Measurements from ENCODE around the gene OR2AT4. TPM values are rescaled to one million over a fixed set of nuclear protein-coding genes. Genes with fewer than 3 reads are reported as not detected.

The OR2AT4 gene
- total and polyA plus RNA-seq, 2 donors = under 0.01 TPM; not detected in 1

GRCh38 chr11:75135651-75136050 lies 39.0 kb upstream of the OR2AT4 start:
- Histone ChIP-seq H3K9me3 (ENCODE audit: control insufficient read depth in 2 of 2, insufficient read depth in 1 of 2, low read length in 1 of 2) (no peaks in the 10 kb centered on the region), H3K27ac (ENCODE audit: low read depth in 1 of 2, low read length in 1 of 2) (no peak overlapping the region), H3K27me3 (ENCODE audit: control insufficient read depth in 2 of 2, insufficient read depth in 1 of 2, low read length in 1 of 2) (peaks cover 0 to 2% of the 10 kb centered on the region in 2 donors), H3K4me3 (ENCODE audit: low read length in 2 of 2) (no peak overlapping the region), H3K4me1 (ENCODE audit: control insufficient read depth in 2 of 2, insufficient read depth in 2 of 2, low read length in 2 of 2) (no peaks in the 10 kb centered on the region), H3K36me3 (ENCODE audit: control insufficient read depth in 2 of 2, insufficient read depth in 2 of 2, low read length in 1 of 2) (no peaks in the 10 kb centered on the region)
- WGBS = 90% methylated on average over 1 of the region's 1 CpG
- DNase-seq (ENCODE audit: low read depth in 6 of 9, low spot score in 9 of 9) = no peak

GRCh38 chr11:75135021-75135650 lies 38.5 kb upstream of the OR2AT4 start:
- 95% methylated on average over 5 of the region's 5 CpGs for WGBS
- H3K4me1 ChIP-seq (ENCODE audit: control insufficient read depth in 2 of 2, insufficient read depth in 2 of 2, low read length in 2 of 2) = no peaks in the 10 kb centered on the region
- H3K27me3 ChIP-seq (ENCODE audit: control insufficient read depth in 2 of 2, insufficient read depth in 1 of 2, low read length in 1 of 2) = peaks cover 0 to 2% of the 10 kb centered on the region in 2 donors
- no peak overlapping the region for H3K4me3 ChIP-seq (ENCODE audit: low read length in 2 of 2)
- H3K27ac ChIP-seq (ENCODE audit: low read depth in 1 of 2, low read length in 1 of 2) = no peak overlapping the region
- no peaks in the 10 kb centered on the region for H3K36me3 ChIP-seq (ENCODE audit: control insufficient read depth in 2 of 2, insufficient read depth in 2 of 2, low read length in 1 of 2)
- no peak for DNase-seq (ENCODE audit: low read depth in 6 of 9, low spot score in 9 of 9)
- H3K9me3 ChIP-seq (ENCODE audit: control insufficient read depth in 2 of 2, insufficient read depth in 1 of 2, low read length in 1 of 2) = no peaks in the 10 kb centered on the region

GRCh38 chr11:75133976-75134375 lies 37.3 kb upstream of the OR2AT4 start:
- 64% methylated on average over 6 of the region's 6 CpGs for WGBS
- Histone ChIP-seq H3K36me3 (ENCODE audit: control insufficient read depth in 2 of 2, insufficient read depth in 2 of 2, low read length in 1 of 2) (no peaks in the 10 kb centered on the region), H3K27me3 (ENCODE audit: control insufficient read depth in 2 of 2, insufficient read depth in 1 of 2, low read length in 1 of 2) (peaks cover 0 to 2% of the 10 kb centered on the region in 2 donors), H3K9me3 (ENCODE audit: control insufficient read depth in 2 of 2, insufficient read depth in 1 of 2, low read length in 1 of 2) (no peaks in the 10 kb centered on the region), H3K27ac (ENCODE audit: low read depth in 1 of 2, low read length in 1 of 2) (no peak overlapping the region), H3K4me3 (ENCODE audit: low read length in 2 of 2) (no peak overlapping the region), H3K4me1 (ENCODE audit: control insufficient read depth in 2 of 2, insufficient read depth in 2 of 2, low read length in 2 of 2) (no peaks in the 10 kb centered on the region)
- DNase-seq (ENCODE audit: low read depth in 6 of 9, low spot score in 9 of 9) = no peak

GRCh38 chr11:75132080-75132479 lies 35.4 kb upstream of the OR2AT4 start:
- DNase-seq (ENCODE audit: low read depth in 6 of 9, low spot score in 9 of 9) = no peak
- Histone ChIP-seq H3K27me3 (ENCODE audit: control insufficient read depth in 2 of 2, insufficient read depth in 1 of 2, low read length in 1 of 2) (peaks cover 0 to 2% of the 10 kb centered on the region in 2 donors), H3K9me3 (ENCODE audit: control insufficient read depth in 2 of 2, insufficient read depth in 1 of 2, low read length in 1 of 2) (no peaks in the 10 kb centered on the region), H3K4me1 (ENCODE audit: control insufficient read depth in 2 of 2, insufficient read depth in 2 of 2, low read length in 2 of 2) (no peaks in the 10 kb centered on the region), H3K27ac (ENCODE audit: low read depth in 1 of 2, low read length in 1 of 2) (no peak overlapping the region), H3K4me3 (ENCODE audit: low read length in 2 of 2) (no peak overlapping the region), H3K36me3 (ENCODE audit: control insufficient read depth in 2 of 2, insufficient read depth in 2 of 2, low read length in 1 of 2) (no peaks in the 10 kb centered on the region)
- 92% methylated on average over 3 of the region's 3 CpGs for whole genome bisulfite sequencing

- DNase-seq (ENCODE audit: low read depth in 6 of 9, low spot score in 9 of 9) = no peak
- Histone ChIP-seq H3K4me3 (ENCODE audit: low read length in 2 of 2) (no peak overlapping the region), H3K27ac (ENCODE audit: low read depth in 1 of 2, low read length in 1 of 2) (no peak overlapping the region), H3K36me3 (ENCODE audit: control insufficient read depth in 2 of 2, insufficient read depth in 2 of 2, low read length in 1 of 2) (no peaks in the 10 kb centered on the region), H3K9me3 (ENCODE audit: control insufficient read depth in 2 of 2, insufficient read depth in 1 of 2, low read length in 1 of 2) (no peaks in the 10 kb centered on the region), H3K27me3 (ENCODE audit: control insufficient read depth in 2 of 2, insufficient read depth in 1 of 2, low read length in 1 of 2) (no peaks in the 10 kb centered on the region), H3K4me1 (ENCODE audit: control insufficient read depth in 2 of 2, insufficient read depth in 2 of 2, low read length in 2 of 2) (no peaks in the 10 kb centered on the region)
- WGBS = 89% methylated on average over 2 of the region's 2 CpGs
Measured at GRCh38 chr11:75126564-75126963, 29.9 kb upstream of the OR2AT4 start.

GRCh38 chr11:75118577-75118976 lies 21.9 kb upstream of the OR2AT4 start:
- H3K27me3 ChIP-seq (ENCODE audit: control insufficient read depth in 2 of 2, insufficient read depth in 1 of 2, low read length in 1 of 2) = no peaks in the 10 kb centered on the region
- no peaks in the 10 kb centered on the region for H3K9me3 ChIP-seq (ENCODE audit: control insufficient read depth in 2 of 2, insufficient read depth in 1 of 2, low read length in 1 of 2)
- no peak overlapping the region for H3K4me3 ChIP-seq (ENCODE audit: low read length in 2 of 2)
- H3K36me3 ChIP-seq (ENCODE audit: control insufficient read depth in 2 of 2, insufficient read depth in 2 of 2, low read length in 1 of 2) = no peaks in the 10 kb centered on the region
- 89% methylated on average over 1 of the region's 1 CpG for WGBS
- no peak overlapping the region for H3K27ac ChIP-seq (ENCODE audit: low read depth in 1 of 2, low read length in 1 of 2)
- H3K4me1 ChIP-seq (ENCODE audit: control insufficient read depth in 2 of 2, insufficient read depth in 2 of 2, low read length in 2 of 2) = no peaks in the 10 kb centered on the region
- DNase-seq (ENCODE audit: low read depth in 6 of 9, low spot score in 9 of 9) = no peak

GRCh38 chr11:75114465-75114864 lies 17.8 kb upstream of the OR2AT4 start:
- Histone ChIP-seq H3K36me3 (ENCODE audit: control insufficient read depth in 2 of 2, insufficient read depth in 2 of 2, low read length in 1 of 2) (no peaks in the 10 kb centered on the region), H3K4me1 (ENCODE audit: control insufficient read depth in 2 of 2, insufficient read depth in 2 of 2, low read length in 2 of 2) (no peaks in the 10 kb centered on the region), H3K27ac (ENCODE audit: low read depth in 1 of 2, low read length in 1 of 2) (no peak overlapping the region), H3K9me3 (ENCODE audit: control insufficient read depth in 2 of 2, insufficient read depth in 1 of 2, low read length in 1 of 2) (no peaks in the 10 kb centered on the region), H3K4me3 (ENCODE audit: low read length in 2 of 2) (no peak overlapping the region), H3K27me3 (ENCODE audit: control insufficient read depth in 2 of 2, insufficient read depth in 1 of 2, low read length in 1 of 2) (no peaks in the 10 kb centered on the region)
- 98% methylated on average over 2 of the region's 2 CpGs for WGBS
- no peak for DNase-seq (ENCODE audit: low read depth in 6 of 9, low spot score in 9 of 9)

GRCh38 chr11:75113030-75113429 lies 16.4 kb upstream of the OR2AT4 start:
- Histone ChIP-seq H3K9me3 (ENCODE audit: control insufficient read depth in 2 of 2, insufficient read depth in 1 of 2, low read length in 1 of 2) (no peaks in the 10 kb centered on the region), H3K4me3 (ENCODE audit: low read length in 2 of 2) (no peak overlapping the region), H3K27ac (ENCODE audit: low read depth in 1 of 2, low read length in 1 of 2) (no peak overlapping the region), H3K4me1 (ENCODE audit: control insufficient read depth in 2 of 2, insufficient read depth in 2 of 2, low read length in 2 of 2) (no peaks in the 10 kb centered on the region), H3K27me3 (ENCODE audit: control insufficient read depth in 2 of 2, insufficient read depth in 1 of 2, low read length in 1 of 2) (no peaks in the 10 kb centered on the region), H3K36me3 (ENCODE audit: control insufficient read depth in 2 of 2, insufficient read depth in 2 of 2, low read length in 1 of 2) (no peaks in the 10 kb centered on the region)
- 47% methylated on average over 1 of the region's 1 CpG for WGBS
- no peak for DNase-seq (ENCODE audit: low read depth in 6 of 9, low spot score in 9 of 9)

- WGBS = 94% methylated on average over 2 of the region's 2 CpGs
- no peaks in the 10 kb centered on the region for H3K4me1 ChIP-seq (ENCODE audit: control insufficient read depth in 2 of 2, insufficient read depth in 2 of 2, low read length in 2 of 2)
- no peaks in the 10 kb centered on the region for H3K36me3 ChIP-seq (ENCODE audit: control insufficient read depth in 2 of 2, insufficient read depth in 2 of 2, low read length in 1 of 2)
- H3K27me3 ChIP-seq (ENCODE audit: control insufficient read depth in 2 of 2, insufficient read depth in 1 of 2, low read length in 1 of 2) = no peaks in the 10 kb centered on the region
- DNase-seq (ENCODE audit: low read depth in 6 of 9, low spot score in 9 of 9) = no peak
- no peaks in the 10 kb centered on the region for H3K9me3 ChIP-seq (ENCODE audit: control insufficient read depth in 2 of 2, insufficient read depth in 1 of 2, low read length in 1 of 2)
- H3K4me3 ChIP-seq (ENCODE audit: low read length in 2 of 2) = no peak overlapping the region
- H3K27ac ChIP-seq (ENCODE audit: low read depth in 1 of 2, low read length in 1 of 2) = no peak overlapping the region
Measured at GRCh38 chr11:75112200-75112599, 15.5 kb upstream of the OR2AT4 start.
